Hypothalamus (tissue), 51 donors: ENCODE results near the gene NDUFA1.
"Not testable (repeated sequence)": the region's sequence is repeated elsewhere in the genome, so short reads cannot be mapped to it uniquely, and the experiment has no call there.

Source experiments
- DNase-seq, 51 donors: peaks; one replicate each; lab custom pipeline; 2025; lab: John Stamatoyannopoulos, UW

Gene NDUFA1

GRCh38 chrX:119871599-119872395 is at the start of gene NDUFA1, which contains the start of gene RNF113A:
Gene NDUFA1 (plus strand): TSS chrX:119871832. CDS start chrX:119871912, 80 bp downstream.
Gene RNF113A (minus strand): TSS chrX:119871733. CDS start chrX:119871613, 120 bp downstream.
- DNase-seq = peak; percentile 10 to 83 (median 64)

- DNase-seq = not testable (repeated sequence)
Measured at GRCh38 chrX:119824221-119824620, 47.4 kb upstream of the NDUFA1 start.

- DNase-seq = no peak
Measured at GRCh38 chrX:119826399-119826959, 45.2 kb upstream of the NDUFA1 start.

- DNase-seq = no peak
Measured at GRCh38 chrX:119828446-119828845, 43.2 kb upstream of the NDUFA1 start.

- DNase-seq = no peak
Measured at GRCh38 chrX:119833905-119834304, 37.7 kb upstream of the NDUFA1 start.

GRCh38 chrX:119852382-119853353 is 19.0 kb upstream of the NDUFA1 start, which contains the start of gene UPF3B:
Gene UPF3B (minus strand): TSS chrX:119852963. CDS start chrX:119852928, 35 bp downstream.
- DNase-seq = peak; percentile 23 to 94 (median 86)

GRCh38 chrX:119853444-119853843 is 18.2 kb upstream of the NDUFA1 start:
- DNase-seq = peak in 5 of 51 donors; percentile 0 to 50 (median 2)

GRCh38 chrX:119870626-119871131 is 953 bp upstream of the NDUFA1 start:
- DNase-seq = peak in 18 of 51 donors; percentile 0 to 39 (median 5)

GRCh38 chrX:119871245-119871598 is 410 bp upstream of the NDUFA1 start:
- peak in 13 of 51 donors; percentile 0 to 51 (median 32) for DNase-seq

GRCh38 chrX:119878740-119879139 is 7.1 kb downstream of the NDUFA1 start:
- no peak for DNase-seq

GRCh38 chrX:119880076-119880475 is 8.4 kb downstream of the NDUFA1 start:
- DNase-seq = no peak

GRCh38 chrX:119880552-119881437 is 9.2 kb downstream of the NDUFA1 start:
- peak in 9 of 51 donors; percentile 0 to 18 (median 1) for DNase-seq

- no peak for DNase-seq
Measured at GRCh38 chrX:119885554-119886428, 14.2 kb downstream of the NDUFA1 start.

- peak in 29 of 51 donors; percentile 0 to 36 (median 2) for DNase-seq
Measured at GRCh38 chrX:119887721-119888425, 16.2 kb downstream of the NDUFA1 start.

- not testable (repeated sequence) for DNase-seq
Measured at GRCh38 chrX:119890626-119891025, 19.0 kb downstream of the NDUFA1 start.

- DNase-seq = not testable (repeated sequence)
Measured at GRCh38 chrX:119891961-119892692, 20.5 kb downstream of the NDUFA1 start.

GRCh38 chrX:119895843-119896326 is 24.3 kb downstream of the NDUFA1 start, which contains the start of gene AKAP14:
Gene AKAP14 (plus strand): TSS chrX:119895893. CDS start chrX:119903224, 7,331 bp downstream.
- DNase-seq = peak in 2 of 51 donors; percentile 0 to 5
